ENCODE results near the gene SUCLG2.

- TF ChIP-seq CTCF (IDR thresholded peaks at IDR 0.05; ENCODE audit: insufficient read depth, low read depth, low read length): no peak
- TF ChIP-seq EZH2 (IDR thresholded peaks at IDR 0.05; ENCODE audit: insufficient read depth, low read length): no peak
These were observed 399 bp upstream of the SUCLG2 start for GRCh38 chr3:67654844-67655177.
